Left kidney (tissue), 2 donors: ENCODE data around the gene BDKRB1. TPM values are rescaled to one million over a fixed set of nuclear protein-coding genes. Genes with fewer than 3 reads are reported as not detected.
"Not testable (repeated sequence)": the region's sequence is repeated elsewhere in the genome, so short reads cannot be mapped to it uniquely, and the experiment has no call there.

ENCODE experiments used
- DNase-seq: peaks from one replicate; pipeline ENCODE4 v3.0.0-alpha.2; 2013
- polyA plus RNA-seq: library from polyadenylated mRNA; unstranded; fragments of 120-200 nt; gene quantifications from one replicate; pipeline ENCODE4 v1.2.1, GENCODE V29; 2013; ENCODE audit not compliant: insufficient read length

The BDKRB1 gene
- polyA plus RNA-seq, 1 donor, result 0.52 TPM

GRCh38 chr14:96233661-96234060 lies 22.3 kb upstream of the BDKRB1 start:
- DNase-seq, result no peak

GRCh38 chr14:96235426-96235825 lies 20.6 kb upstream of the BDKRB1 start:
- DNase-seq, result no peak

GRCh38 chr14:96237641-96238040 lies 18.4 kb upstream of the BDKRB1 start:
- DNase-seq, result no peak

GRCh38 chr14:96238676-96239265 lies 17.2 kb upstream of the BDKRB1 start:
- DNase-seq, result no peak

GRCh38 chr14:96239711-96240141 lies 16.3 kb upstream of the BDKRB1 start:
- DNase-seq, result no peak

GRCh38 chr14:96240641-96241040 lies 15.4 kb upstream of the BDKRB1 start:
- no peak for DNase-seq

- no peak for DNase-seq
Observed at GRCh38 chr14:96242126-96242525, 13.9 kb upstream of the BDKRB1 start.

GRCh38 chr14:96243785-96244184 lies 12.2 kb upstream of the BDKRB1 start:
- no peak for DNase-seq

- DNase-seq, result not testable (repeated sequence)
Observed at GRCh38 chr14:96245074-96245473, 10.9 kb upstream of the BDKRB1 start.

GRCh38 chr14:96245710-96246538 lies 10.1 kb upstream of the BDKRB1 start:
- no peak for DNase-seq

GRCh38 chr14:96246539-96246847 lies 9.5 kb upstream of the BDKRB1 start:
- DNase-seq, result no peak

- no peak for DNase-seq
Observed at GRCh38 chr14:96247031-96247430, 9.0 kb upstream of the BDKRB1 start.

GRCh38 chr14:96249029-96249428 lies 7.0 kb upstream of the BDKRB1 start:
- no peak for DNase-seq

- no peak for DNase-seq
Observed at GRCh38 chr14:96250485-96250884, 5.5 kb upstream of the BDKRB1 start.

GRCh38 chr14:96251656-96252155 lies 4.3 kb upstream of the BDKRB1 start:
- no peak for DNase-seq

GRCh38 chr14:96252323-96252998 lies 3.5 kb upstream of the BDKRB1 start:
- DNase-seq, result no peak

GRCh38 chr14:96252999-96253539 lies 2.9 kb upstream of the BDKRB1 start:
- no peak for DNase-seq

- DNase-seq, result no peak
Observed at GRCh38 chr14:96254687-96255086, 1.3 kb upstream of the BDKRB1 start.

GRCh38 chr14:96256407-96256806 lies 397 bp downstream of the BDKRB1 start:
- no peak for DNase-seq

GRCh38 chr14:96257056-96257455 lies 1.0 kb downstream of the BDKRB1 start:
- no peak for DNase-seq

GRCh38 chr14:96257900-96258299 lies 1.9 kb downstream of the BDKRB1 start:
- no peak for DNase-seq

GRCh38 chr14:96260341-96260821 lies 4.4 kb downstream of the BDKRB1 start:
- DNase-seq, result no peak

- DNase-seq, result no peak
Observed at GRCh38 chr14:96261053-96261452, 5.0 kb downstream of the BDKRB1 start.
